A549 (cell line): Measurements from ENCODE around the gene CTBP1. TPM values are rescaled to one million over a fixed set of nuclear protein-coding genes. Genes with fewer than 3 reads are reported as not detected.

Experiments used
- ATAC-seq, 2 experiments: fragments of 200-7000 bp in 1 of 2; fragments of >200 bp in 1 of 2; cut with Nextera tagmentation in 1 of 2; cut with Tn5 transposase in 1 of 2; 3 replicates each; pipeline versions ENCODE4 v1.8.0 to v1.9.1; 2018 to 2020; ENCODE audit warnings: mild to moderate bottlenecking in 1 of 2, moderate library complexity in 1 of 2
- CTCF ChIA-PET: fragments of 300-600 bp; sonication (Branson Sonifier 250); formaldehyde crosslinking; extraction: SDS; loops from one replicate; lab custom pipeline; 2021; ENCODE audit warnings: antibody characterized with exemption, inconsistent platforms; lab: Yijun Ruan, JAX
- POLR2A ChIA-PET: fragments of 350-600 bp; formaldehyde crosslinking; extraction: SDS; loops from one replicate; lab custom pipeline; 2021; ENCODE audit warnings: antibody characterized with exemption, inconsistent platforms; lab: Yijun Ruan, JAX
- DNase-seq, 2 experiments: peaks; one replicate each; pipeline versions ENCODE4 v3.0.0 to v3.0.0-alpha.2; 2011 to 2016; ENCODE audit warnings: low read depth in 1 of 2, low spot score in 1 of 2
- FAIRE-seq: peaks from 2 replicates; lab custom pipeline; 2011; peaks lifted over from hg19 to GRCh38; lab: Jason Lieb, UNC
- H3K27ac ChIP-seq, 2 experiments: fragments of >200 bp; sonication (Bioruptor Twin); formaldehyde crosslinking; 3 replicates each; pipeline ENCODE4 v1.5.1; 2016 to 2017
- H3K4me1 ChIP-seq: fragments of >200 bp; sonication (Bioruptor Twin); formaldehyde crosslinking; 3 replicates; pipeline ENCODE4 v1.6.1; 2016
- H3K4me2 ChIP-seq: fragments of >200 bp; sonication (Bioruptor Twin); formaldehyde crosslinking; 3 replicates; pipeline ENCODE4 v1.6.1; 2016
- H3K4me3 ChIP-seq: fragments of >200 bp; sonication (Bioruptor Twin); formaldehyde crosslinking; 3 replicates; pipeline ENCODE4 v1.5.1; 2016
- H3K9me3 ChIP-seq: fragments of >200 bp; sonication (Bioruptor Twin); formaldehyde crosslinking; 3 replicates; pipeline ENCODE4 v1.6.1; 2016
- ATOH8 ChIP-seq: fragments of 250-450 bp; sonication (Bioruptor Pico); IDR thresholded peaks from 2 replicates; pipeline ENCODE4 v1.5.0; 2020; ENCODE audit warnings: low read depth, mild to moderate bottlenecking, moderate library complexity
- EHF ChIP-seq: fragments of 250-450 bp; sonication (Bioruptor Pico); IDR thresholded peaks from 2 replicates; pipeline ENCODE4 v1.5.0; 2020; ENCODE audit warnings: mild to moderate bottlenecking
- ESRRA ChIP-seq: fragments of 150-350 bp; IDR thresholded peaks from 2 replicates; pipeline ENCODE4 v1.6.1; 2014; ENCODE audit warnings: mild to moderate bottlenecking, low read length, borderline replicate concordance
- FOSL2 ChIP-seq, 2 experiments: fragments of 450-650 bp in 1 of 2; fragments of >200 bp in 1 of 2; sonication (Bioruptor Twin) in 1 of 2; formaldehyde crosslinking; IDR thresholded peaks; 2 replicates each; pipeline versions ENCODE4 v1.5.0 to v1.6.1; 2016 to 2020; ENCODE audit warnings: mild to moderate bottlenecking in 1 of 2, moderate library complexity in 1 of 2
- NPAS2 ChIP-seq: fragments of 250-450 bp; sonication (Bioruptor Pico); IDR thresholded peaks from 2 replicates; pipeline ENCODE4 v1.8.0; 2022; ENCODE audit warnings: mild to moderate bottlenecking, moderate library complexity, borderline replicate concordance
- NR3C1 ChIP-seq: fragments of >200 bp; sonication (Bioruptor Twin); formaldehyde crosslinking; IDR thresholded peaks from 3 replicates; pipeline ENCODE4 v1.6.1; 2017
- RAD21 ChIP-seq, 2 experiments: fragments of >200 bp in 1 of 2; sonication (Bioruptor Twin) in 1 of 2; formaldehyde crosslinking in 1 of 2; IDR thresholded peaks in 1 of 2; conservative IDR thresholded peaks in 1 of 2; 2 replicates in 1 of 2; 3 replicates in 1 of 2; pipeline ENCODE4 v1.6.1; 2012 to 2018; ENCODE audit warnings: inconsistent platforms in 1 of 2
- RCOR1 ChIP-seq: fragments of 150-350 bp; IDR thresholded peaks from 2 replicates; pipeline ENCODE4 v1.6.1; 2014; ENCODE audit warnings: antibody characterized with exemption, low read length, low read depth
- SMC3 ChIP-seq: fragments of >200 bp; sonication (Bioruptor Twin); formaldehyde crosslinking; IDR thresholded peaks from 3 replicates; pipeline ENCODE4 v1.6.1; 2018; ENCODE audit warnings: inconsistent platforms
- ZC3H11A ChIP-seq: fragments of 450-650 bp; IDR thresholded peaks from 2 replicates; pipeline ENCODE4 v1.6.1; 2014; ENCODE audit warnings: antibody characterized with exemption, mild to moderate bottlenecking
- WGBS: methylation state at CpG from one replicate; pipeline ENCODE4 v1.1.6; 2017; ENCODE audit errors: missing lambda C conversion rate; 5-methylcytosine and 5-hydroxymethylcytosine counted together
- polyA plus RNA-seq, 4 experiments: library from polyadenylated mRNA; depleted of rRNA in 3 of 4; stranded (reverse); fragments of >200 nt; fragmentation: RNase III in 1 of 4; extraction: RNeasy Plus Mini Kit Qiagen cat#74134 plus additional on column Dnase treatment in 1 of 4; gene quantifications; 2 replicates in 3 of 4; 3 replicates in 1 of 4; pipeline ENCODE4 v1.2.3, GENCODE V29; 2011 to 2017
- TF ChIP-seq, protein P1 (sequence below): fragments of 450-650 bp; IDR thresholded peaks from 2 replicates; pipeline ENCODE4 v1.6.1; 2014; ENCODE audit warnings: antibody characterized with exemption
- TF ChIP-seq, protein P2 (sequence below): fragments of >200 bp; sonication (Bioruptor Twin); formaldehyde crosslinking; IDR thresholded peaks from 3 replicates; pipeline ENCODE4 v1.5.1; 2016
- TF ChIP-seq, protein P3 (sequence below): IDR thresholded peaks from 2 replicates; pipeline ENCODE4 v1.6.1; 2012; ENCODE audit warnings: low read depth, borderline replicate concordance

Gene CTBP1
- polyA plus RNA-seq, 2 of the 4 experiments (the other 2 are of a cell fraction): 43.1 to 93.1 TPM

DNA sequence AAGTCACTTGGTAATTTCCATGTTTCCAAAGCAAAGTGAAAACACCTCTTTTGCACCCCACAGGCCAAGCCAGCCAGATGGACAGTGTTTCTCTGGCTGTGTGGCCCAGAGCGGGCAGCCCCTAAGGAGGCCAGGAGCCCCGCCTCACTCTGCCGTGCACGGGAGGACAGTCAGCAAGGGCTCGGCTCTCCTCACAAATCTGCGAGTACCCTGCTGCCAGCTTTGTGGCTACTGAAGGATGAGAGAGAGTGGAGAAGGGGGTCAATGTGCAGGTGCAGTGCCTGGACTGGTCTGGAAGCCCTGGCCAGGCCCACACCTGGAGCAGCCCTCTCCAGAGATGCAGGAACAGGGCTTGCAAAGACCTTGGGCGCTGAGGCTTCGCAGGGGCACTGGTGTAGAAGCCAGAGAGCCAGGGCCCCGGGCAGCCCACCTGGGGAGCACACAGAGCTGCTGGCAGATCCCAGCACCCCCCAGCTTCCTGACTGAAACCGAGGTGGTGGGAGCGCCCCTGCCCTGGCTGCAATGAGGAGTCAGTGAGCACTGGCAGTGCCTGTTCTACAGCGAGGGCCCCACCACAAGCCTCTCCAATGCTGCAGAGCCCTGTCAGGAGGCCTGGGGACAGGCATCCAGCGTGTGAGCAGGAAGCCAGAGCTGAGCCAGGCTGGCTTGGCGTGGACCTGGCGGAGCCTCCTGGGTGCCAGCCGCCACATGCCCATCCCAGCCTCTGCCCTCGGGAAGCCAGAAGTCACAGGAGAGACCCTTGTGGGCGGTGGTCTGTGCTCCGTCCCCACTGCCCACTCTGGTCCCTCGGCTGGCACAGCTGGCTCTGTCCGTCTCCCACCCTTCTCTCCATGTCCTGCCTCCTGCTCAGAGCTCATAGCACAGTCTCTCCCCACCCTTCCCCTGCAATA is 80.5 kb downstream of the CTBP1 start:
- Histone ChIP-seq H3K4me1 (peaks cover 13% of the 10 kb centered on the region), H3K4me2 (no peak overlapping the region), H3K4me3 (no peak overlapping the region), H3K27ac (no peak overlapping the region), H3K9me3 (no peaks in the 10 kb centered on the region)
- TF ChIP-seq, protein P1, sequence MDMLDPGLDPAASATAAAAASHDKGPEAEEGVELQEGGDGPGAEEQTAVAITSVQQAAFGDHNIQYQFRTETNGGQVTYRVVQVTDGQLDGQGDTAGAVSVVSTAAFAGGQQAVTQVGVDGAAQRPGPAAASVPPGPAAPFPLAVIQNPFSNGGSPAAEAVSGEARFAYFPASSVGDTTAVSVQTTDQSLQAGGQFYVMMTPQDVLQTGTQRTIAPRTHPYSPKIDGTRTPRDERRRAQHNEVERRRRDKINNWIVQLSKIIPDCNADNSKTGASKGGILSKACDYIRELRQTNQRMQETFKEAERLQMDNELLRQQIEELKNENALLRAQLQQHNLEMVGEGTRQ: no peak
- no peak for TF ChIP-seq ATOH8
- TF ChIP-seq ESRRA: no peak
- no peak for TF ChIP-seq RCOR1
- no peak for TF ChIP-seq FOSL2 (IDR thresholded peaks at IDR 0.05)
- TF ChIP-seq FOSL2 (CRISPR knock-in tag; IDR thresholded peaks at IDR 0.05): no peak
- TF ChIP-seq SMC3: no peak
- POLR2A ChIA-PET: no interaction called here
- CTCF ChIA-PET: interaction anchor here (0.8 to 3.7 kb wide), 13 partner anchors 10 to 184 kb away, joined by 3 to 15 read pairs (median 4); no protein-coding TSS in a partner anchor
- no peak for FAIRE-seq
- no peak for DNase-seq
- ATAC-seq: peak in 1 of 2 experiments; percentile 17; a peak in 2 of 6 replicates
- 74% methylated on average over 17 of the region's 21 CpGs for WGBS

GRCh38 chr4:1167244-1167949 is 81.5 kb downstream of the CTBP1 start:
- 52% methylated on average over 34 of the region's 51 CpGs for WGBS
- ATAC-seq: peak; percentile 79 to 93
- peak overlapping the region; percentile 62; the same call in 2 of the 3 replicates for H3K4me2 ChIP-seq
- TF ChIP-seq, protein P2, sequence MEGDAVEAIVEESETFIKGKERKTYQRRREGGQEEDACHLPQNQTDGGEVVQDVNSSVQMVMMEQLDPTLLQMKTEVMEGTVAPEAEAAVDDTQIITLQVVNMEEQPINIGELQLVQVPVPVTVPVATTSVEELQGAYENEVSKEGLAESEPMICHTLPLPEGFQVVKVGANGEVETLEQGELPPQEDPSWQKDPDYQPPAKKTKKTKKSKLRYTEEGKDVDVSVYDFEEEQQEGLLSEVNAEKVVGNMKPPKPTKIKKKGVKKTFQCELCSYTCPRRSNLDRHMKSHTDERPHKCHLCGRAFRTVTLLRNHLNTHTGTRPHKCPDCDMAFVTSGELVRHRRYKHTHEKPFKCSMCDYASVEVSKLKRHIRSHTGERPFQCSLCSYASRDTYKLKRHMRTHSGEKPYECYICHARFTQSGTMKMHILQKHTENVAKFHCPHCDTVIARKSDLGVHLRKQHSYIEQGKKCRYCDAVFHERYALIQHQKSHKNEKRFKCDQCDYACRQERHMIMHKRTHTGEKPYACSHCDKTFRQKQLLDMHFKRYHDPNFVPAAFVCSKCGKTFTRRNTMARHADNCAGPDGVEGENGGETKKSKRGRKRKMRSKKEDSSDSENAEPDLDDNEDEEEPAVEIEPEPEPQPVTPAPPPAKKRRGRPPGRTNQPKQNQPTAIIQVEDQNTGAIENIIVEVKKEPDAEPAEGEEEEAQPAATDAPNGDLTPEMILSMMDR: peak; percentile 67
- TF ChIP-seq SMC3 (peak; percentile 79), RAD21 (conservative IDR thresholded peaks at IDR 0.05 in 1 of 2, IDR thresholded peaks at IDR 0.05 in 1 of 2) (peak; percentile 62 to 71)
- TF ChIP-seq, protein P3, sequence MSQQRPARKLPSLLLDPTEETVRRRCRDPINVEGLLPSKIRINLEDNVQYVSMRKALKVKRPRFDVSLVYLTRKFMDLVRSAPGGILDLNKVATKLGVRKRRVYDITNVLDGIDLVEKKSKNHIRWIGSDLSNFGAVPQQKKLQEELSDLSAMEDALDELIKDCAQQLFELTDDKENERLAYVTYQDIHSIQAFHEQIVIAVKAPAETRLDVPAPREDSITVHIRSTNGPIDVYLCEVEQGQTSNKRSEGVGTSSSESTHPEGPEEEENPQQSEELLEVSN: no peak
- TF ChIP-seq, all 56 proteins: peak for 3
- FAIRE-seq (no peak), DNase-seq (peak; percentile 35 to 39)
- Histone ChIP-seq H3K9me3 (no peaks in the 10 kb centered on the region), H3K27ac (peak overlapping the region in 1 of 2 experiments; percentile 63; a peak in 2 of 6 replicates), H3K4me3 (no peak overlapping the region), H3K4me1 (peaks cover 4% of the 10 kb centered on the region; the same call in 1 of the 3 replicates)
- ChIA-PET POLR2A (no interaction called here), CTCF (interaction anchor here (0.6 to 3.7 kb wide), 20 partner anchors 8 to 475 kb away, joined by 3 to 15 read pairs (median 4); no protein-coding TSS in a partner anchor)

DNA sequence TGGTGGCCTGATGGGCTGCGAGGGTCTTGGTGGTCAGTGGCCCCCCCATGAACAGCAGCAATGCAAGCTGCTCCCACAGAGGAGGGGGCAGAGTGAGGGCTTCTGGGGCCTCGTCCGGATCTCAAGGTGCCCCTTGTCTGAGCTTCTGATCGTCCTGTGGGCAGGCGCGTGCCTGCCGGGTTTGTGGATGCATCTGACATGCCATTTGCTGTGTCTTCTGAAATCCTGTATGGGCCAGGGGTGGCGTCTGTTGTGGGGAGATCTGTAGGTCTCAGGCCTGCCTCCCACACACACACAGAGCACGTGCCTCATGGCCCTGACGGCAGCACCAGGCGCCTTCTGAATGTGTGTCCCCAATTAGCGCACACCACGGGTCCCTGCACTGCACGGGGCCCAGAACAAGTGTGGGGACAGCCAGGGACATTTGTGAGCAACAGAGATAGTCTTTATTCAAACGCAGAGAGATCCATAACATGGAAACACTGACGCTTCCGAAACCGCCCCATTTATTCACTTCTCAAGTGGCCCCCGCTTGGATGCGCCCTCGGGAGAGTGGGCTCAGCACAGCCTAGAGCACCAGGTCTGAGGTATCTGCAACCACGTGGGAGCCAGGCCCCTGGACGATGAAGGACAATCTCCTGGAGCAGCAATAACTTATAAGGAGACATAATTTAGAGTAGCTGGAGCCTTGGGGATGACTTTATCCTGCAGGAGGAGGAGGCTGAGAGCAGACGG is 82.3 kb downstream of the CTBP1 start:
- Histone ChIP-seq H3K27ac (no peak overlapping the region), H3K4me2 (no peak overlapping the region), H3K4me1 (0 out of 3 replicates have a peak, but pooled peaks cover 3% of the 10 kb centered on the region), H3K4me3 (no peak overlapping the region), H3K9me3 (no peaks in the 10 kb centered on the region)
- 49% methylated on average over 12 of the region's 24 CpGs for WGBS
- ATAC-seq (peak; percentile 5 to 48; a peak in 3 of 6 replicates), DNase-seq (no peak), FAIRE-seq (no peak)
- ChIA-PET POLR2A (no interaction called here), CTCF (interaction anchor here (0.7 to 3.7 kb wide), 19 partner anchors 8 to 345 kb away, joined by 3 to 15 read pairs (median 4); no protein-coding TSS in a partner anchor)
- TF ChIP-seq NR3C1: no peak
- no peak for TF ChIP-seq ZC3H11A
- no peak for TF ChIP-seq NPAS2
- TF ChIP-seq EHF: no peak
